Activated CD4-positive, alpha-beta T cell treated with anti-CD3 and anti-CD28 coated beads for 48 hours (primary cell): ENCODE results near the gene DAB2IP.
"Not testable (repeated sequence)": the region's sequence is repeated elsewhere in the genome, so short reads cannot be mapped to it uniquely, and the experiment has no call there.

ENCODE experiments used
- DNase-seq: peaks from one replicate; pipeline ENCODE4 v3.0.0-alpha.2; 2020

Gene DAB2IP

DNA sequence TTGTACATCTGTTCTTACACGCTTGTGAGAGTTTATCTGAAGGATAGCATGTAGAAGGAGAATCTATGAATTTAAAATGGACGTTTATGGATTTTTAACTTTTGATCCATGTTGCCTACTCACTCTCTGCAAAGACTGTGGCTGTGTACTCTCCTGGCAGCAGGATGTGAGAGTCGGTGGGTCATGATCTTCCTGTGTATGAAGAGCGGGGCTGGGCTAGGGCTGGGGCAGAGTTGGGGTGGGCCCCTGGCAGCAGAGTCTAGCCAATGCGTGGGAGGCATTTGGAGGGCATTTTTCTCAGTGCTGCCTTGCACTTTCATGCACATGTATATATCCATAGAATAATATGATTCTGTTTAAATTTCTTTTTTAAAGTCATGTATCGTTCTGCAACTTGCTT, 24.0 kb upstream of the DAB2IP start:
- no peak for DNase-seq

DNA sequence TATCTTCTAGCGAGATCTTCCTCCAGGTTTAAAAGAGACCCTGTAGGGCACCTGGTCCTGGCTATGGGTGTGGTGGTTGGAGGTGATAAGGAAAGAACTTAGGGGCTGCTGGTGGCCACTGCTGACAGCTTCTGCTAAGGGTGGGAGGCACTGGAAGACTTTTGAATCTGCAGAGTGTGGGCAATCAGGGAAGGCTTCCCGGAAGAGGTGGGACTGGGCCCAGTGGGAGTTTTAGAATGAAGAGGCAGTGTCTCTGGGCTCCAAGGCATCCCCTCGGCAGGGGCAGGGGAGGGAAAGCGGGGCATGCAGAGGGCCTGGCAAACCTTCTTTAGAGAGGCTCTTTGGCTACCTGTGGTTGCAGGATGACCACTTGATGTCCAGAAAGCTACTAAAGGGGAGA, 23.0 kb upstream of the DAB2IP start:
- DNase-seq, result no peak

- no peak for DNase-seq
Observed at GRCh38 chr9:121631115-121631514, 20.3 kb upstream of the DAB2IP start.

GRCh38 chr9:121631978-121632418, 19.4 kb upstream of the DAB2IP start:
- no peak for DNase-seq

GRCh38 chr9:121633119-121633714, 18.2 kb upstream of the DAB2IP start:
- DNase-seq, result no peak

- DNase-seq, result no peak
Observed at GRCh38 chr9:121633736-121634135, 17.7 kb upstream of the DAB2IP start.

DNA sequence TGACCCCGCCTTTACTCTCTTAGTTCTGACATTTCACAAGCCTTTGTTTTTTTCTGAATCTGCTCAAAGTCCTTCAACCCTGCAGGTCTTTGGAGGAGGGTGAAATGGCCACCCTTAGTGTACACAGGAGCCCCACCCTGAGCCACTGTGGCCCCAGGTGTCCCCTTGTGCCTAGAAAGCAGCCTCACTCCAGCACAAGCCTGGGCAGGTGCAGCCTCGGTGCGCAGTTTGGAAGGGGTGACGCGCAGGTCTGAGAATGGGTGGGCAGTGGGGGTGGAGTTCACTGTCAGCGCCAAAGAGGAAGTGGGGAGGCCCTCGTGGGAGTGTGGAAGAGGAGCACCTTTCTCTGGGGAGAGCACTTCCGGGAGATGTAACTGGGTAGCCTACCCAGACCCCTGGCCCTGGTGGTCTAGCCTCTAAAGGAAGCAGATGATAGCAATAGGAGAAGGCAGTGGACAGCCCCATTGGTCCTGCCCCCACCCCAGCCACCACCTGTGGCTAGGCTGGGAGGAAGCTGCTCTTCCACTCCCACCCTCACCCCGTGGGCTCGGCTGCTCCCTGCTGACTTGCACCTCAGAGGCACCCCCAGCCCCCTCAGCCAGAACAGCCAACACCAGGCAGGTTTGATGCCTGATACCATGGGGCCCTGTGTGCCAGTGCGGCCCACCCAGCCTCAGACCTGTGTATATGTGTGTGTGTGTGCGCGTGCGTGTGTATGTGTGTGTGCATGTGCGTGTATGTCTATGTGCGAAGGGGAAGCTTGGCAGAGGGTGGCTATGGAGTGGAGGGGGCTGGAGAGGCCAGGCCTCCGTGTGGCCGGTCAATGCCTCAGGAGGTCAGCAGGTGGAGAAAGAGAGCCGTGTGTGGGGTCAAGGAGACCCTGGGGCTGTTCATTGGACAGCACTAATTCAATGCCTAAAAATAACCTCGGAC, 16.8 kb upstream of the DAB2IP start:
- DNase-seq, result peak; percentile 23

DNA sequence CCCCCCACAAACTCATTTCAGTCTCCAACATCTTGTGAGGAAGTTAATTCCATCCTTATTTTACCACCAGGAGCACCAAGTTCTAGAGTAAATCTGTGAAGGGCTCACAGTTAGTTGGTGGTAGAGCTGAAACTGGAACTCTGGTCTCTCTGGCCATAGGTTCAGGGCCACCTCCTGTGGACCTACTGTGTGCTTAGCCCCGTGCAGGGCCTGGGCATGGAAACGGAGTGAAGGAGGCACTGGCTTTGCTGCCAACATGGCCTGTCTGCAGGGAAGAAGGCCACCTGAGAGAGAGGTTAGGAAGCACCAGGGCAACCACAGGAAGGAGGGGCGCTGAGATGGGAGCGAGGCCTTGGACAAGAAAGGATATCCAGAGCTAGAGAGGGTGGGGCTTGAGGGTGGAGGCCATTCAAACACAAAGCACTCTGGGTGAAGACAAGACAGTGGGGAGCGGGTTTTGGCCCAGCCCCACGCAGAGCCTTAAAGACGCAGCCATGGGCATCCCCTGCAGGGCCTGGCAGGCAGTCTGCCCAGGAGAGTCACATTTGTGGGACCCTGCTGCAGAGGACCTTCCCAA, 16.0 kb upstream of the DAB2IP start:
- DNase-seq, result no peak

DNA sequence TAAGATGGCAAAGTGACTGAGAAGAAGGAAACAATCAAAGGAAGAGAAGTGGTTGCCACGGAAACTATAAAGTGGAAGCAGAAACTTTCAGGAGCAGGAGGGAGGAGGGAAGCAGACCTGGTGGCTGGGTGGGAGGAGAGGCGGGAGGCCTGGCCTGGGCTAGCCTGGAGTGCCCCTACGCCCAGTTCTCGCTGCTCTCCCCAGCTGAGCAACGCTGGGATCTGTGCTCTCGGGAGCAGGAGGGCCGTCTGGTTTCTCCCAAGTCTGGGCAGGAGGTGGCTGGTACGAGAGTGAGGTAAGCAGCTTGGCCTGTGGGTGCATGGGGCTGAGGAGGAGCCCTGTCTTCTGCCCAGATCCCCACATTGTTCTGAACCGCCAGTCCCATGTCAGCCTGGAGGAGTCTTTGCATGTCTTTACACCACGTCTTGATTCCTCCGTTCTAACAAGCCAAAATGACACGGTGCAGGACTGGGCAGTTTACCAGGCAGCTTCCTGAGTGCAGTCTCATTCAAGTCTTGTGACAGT, 15.0 kb upstream of the DAB2IP start:
- no peak for DNase-seq

DNA sequence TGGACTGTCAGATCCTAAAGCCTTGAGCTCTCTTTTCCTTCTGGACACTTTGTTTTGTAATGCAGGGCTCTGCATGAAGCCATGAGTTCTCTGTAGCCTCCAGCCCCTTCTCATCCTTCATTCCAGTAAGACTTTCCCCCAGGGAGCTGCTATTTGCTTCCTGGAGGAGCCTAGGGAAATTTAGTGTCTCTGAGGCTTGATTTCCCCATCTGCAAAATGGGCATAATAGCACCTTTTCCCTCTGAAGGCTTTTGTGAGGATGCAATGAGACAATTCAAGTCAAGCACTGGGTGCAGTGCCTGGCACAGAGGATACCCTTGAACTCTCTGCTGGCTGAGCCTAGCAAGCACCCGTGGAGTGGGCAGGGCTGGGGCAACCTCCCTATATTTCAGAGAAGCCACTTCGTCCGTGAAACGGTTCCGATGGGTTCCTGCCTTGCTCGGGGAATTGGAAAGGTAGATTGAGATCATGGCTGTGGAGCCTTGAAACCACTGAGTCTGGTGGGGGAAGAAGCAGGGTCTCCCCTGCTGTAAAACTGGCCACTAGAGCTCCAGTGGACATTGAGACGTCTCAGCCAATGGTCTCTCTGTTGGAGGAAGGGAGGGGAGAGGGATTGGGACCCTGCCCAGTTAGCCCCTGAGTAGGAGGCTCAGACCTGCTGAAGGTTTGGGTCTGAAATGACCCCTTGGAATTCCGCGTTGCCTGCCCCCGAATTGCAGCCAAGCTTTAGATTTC, 14.3 kb upstream of the DAB2IP start:
- no peak for DNase-seq

DNA sequence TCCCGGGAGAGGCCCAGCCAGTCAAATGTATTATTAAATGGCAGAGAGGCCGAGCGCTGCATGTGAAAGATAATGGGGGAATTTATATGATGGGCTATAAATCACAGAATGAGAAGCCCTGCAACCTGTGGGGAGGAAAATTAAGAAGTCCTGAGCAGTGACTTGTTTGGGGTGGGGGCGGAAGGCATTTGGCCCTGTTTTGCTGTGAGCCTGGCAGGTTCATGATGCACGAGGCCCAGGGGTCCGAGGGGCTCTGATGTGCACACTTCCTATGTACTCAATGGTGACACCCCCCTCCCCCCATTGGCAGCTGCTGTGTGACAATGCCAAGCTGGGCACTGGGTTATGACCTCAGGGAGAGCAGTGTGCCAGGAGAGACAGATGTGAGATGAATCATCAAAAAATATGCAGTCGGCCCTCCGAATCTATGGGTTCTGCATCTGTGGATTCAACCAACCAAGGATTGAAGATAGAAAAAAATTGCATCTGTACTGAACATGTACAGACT, 13.7 kb upstream of the DAB2IP start:
- no peak for DNase-seq

DNA sequence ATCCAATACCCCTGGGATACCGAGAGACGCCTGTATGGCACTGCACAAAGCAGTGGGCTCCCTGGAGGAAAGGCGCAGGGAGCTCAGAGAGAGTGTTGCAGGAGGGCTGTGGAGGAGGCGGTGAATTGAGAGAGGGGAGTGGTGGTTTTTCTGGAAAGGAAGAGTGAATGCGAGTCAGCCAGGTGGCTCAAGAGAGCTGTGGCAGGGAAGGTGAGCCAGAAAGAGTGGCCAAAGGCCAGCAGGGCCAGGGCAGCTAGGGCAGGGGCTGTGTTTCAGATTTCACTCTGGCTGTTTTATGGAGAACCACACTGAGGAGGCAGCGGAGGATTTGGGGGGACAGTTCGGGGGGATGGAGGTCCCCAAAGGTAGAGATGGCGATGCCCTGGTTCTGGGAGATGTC, 13.0 kb upstream of the DAB2IP start:
- no peak for DNase-seq

- DNase-seq, result no peak
Observed at GRCh38 chr9:121638901-121639592, 12.4 kb upstream of the DAB2IP start.

DNA sequence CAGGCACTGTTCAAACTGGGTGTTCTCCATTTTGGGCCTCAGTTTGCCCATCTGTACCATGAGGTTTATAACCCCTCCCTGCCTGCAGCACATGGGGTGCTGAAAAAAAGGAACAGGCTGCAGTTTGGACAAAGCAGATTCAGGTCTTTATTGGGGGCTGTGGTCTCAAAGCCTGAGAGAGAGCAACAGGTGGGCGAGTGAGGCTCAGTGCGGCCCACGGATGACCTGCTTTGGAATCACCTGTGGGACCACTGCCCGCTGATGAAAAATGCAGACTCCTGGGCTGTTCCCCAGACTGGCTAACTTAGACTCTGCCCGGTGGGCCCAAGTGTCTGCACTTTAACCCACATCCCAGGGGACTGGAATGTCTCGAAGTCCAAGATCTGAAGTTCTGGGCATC, 11.8 kb upstream of the DAB2IP start:
- DNase-seq, result no peak

- peak; percentile 71 for DNase-seq
Observed at GRCh38 chr9:121640076-121640475, 11.4 kb upstream of the DAB2IP start.

GRCh38 chr9:121640491-121641223, 10.8 kb upstream of the DAB2IP start:
- DNase-seq, result no peak

GRCh38 chr9:121641224-121641611, 10.2 kb upstream of the DAB2IP start:
- DNase-seq, result no peak

GRCh38 chr9:121642758-121643157, 8.7 kb upstream of the DAB2IP start:
- no peak for DNase-seq

DNA sequence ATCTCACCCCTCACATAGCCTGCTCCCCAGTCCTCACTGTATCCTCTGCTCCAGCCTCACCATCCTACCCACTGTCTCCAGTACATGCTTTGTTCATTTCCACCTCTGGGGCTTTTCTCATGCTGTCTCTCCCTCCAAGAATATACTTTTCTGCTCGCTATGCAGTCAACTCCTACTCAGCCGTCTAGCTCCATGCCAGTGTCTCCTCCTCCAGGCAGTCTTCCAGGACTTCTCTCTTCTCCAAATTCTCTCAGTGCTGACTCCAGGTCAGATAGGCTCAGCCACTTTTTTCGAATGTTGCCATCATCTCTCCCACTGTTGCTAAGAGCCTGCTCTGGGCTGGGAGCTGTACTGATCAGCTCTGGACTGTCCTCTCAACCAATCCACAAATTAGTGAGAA, 8.0 kb upstream of the DAB2IP start:
- no peak for DNase-seq

DNA sequence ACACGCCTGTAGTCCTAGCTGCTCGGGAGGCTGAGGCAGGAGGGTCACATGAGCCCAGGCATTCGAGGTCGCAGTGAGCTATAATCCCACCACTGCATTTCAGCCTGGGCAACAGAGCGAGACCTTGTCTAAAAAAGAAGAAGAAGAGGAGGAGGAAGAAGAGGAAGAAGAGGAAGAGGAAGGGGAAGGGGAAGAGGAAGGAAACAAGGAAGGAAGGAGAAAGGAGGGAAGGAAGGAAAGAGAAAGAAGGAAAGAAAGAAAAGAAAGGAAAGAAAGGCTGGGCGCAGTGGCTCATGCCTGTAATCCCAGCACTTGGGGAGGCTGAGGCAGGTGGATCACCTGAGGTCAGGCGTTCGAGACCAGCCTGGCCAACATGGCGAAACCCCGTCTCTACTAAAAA, 7.4 kb upstream of the DAB2IP start:
- not testable (repeated sequence) for DNase-seq

GRCh38 chr9:121645003-121645402, 6.4 kb upstream of the DAB2IP start:
- DNase-seq, result no peak
